ENCODE results near the gene SLC26A1. TPM values are rescaled to one million over a fixed set of nuclear protein-coding genes. Genes with fewer than 3 reads are reported as not detected.

SLC26A1 gene
- polyA plus RNA-seq, 1 donor (not counting 4 experiments of a cell fraction or from before 2014, with no cell fraction given) = not detected

- no peak overlapping the region for H2AFZ ChIP-seq (ENCODE audit: control insufficient read depth, low read length)
- no peaks in the 10 kb centered on the region for H3K9me3 ChIP-seq (ENCODE audit: control insufficient read depth, low read depth, low read length)
- peak overlapping the region; percentile 8 for H3K27ac ChIP-seq (ENCODE audit: control insufficient read depth, insufficient read depth, low read length)
- FAIRE-seq (no peak), DNase-seq (ENCODE audit: low read depth, low spot score) (no peak)
- no peaks in the 10 kb centered on the region for H3K79me2 ChIP-seq (ENCODE audit: control insufficient read depth, insufficient read depth, low read length)
- peaks cover 6% of the 10 kb centered on the region for H4K20me1 ChIP-seq (ENCODE audit: control insufficient read depth, extremely low read depth, insufficient read depth, low read length)
- dilution Hi-C loops (cut with MboI; ENCODE audit: extremely low pct_ligation_motif_present, low sequenced_read_pairs) = no loop called here
- H3K9me1 ChIP-seq (ENCODE audit: control insufficient read depth, extremely low read depth, insufficient read depth, low read length) = peaks cover 3% of the 10 kb centered on the region
- no peak overlapping the region for H3K4me2 ChIP-seq (ENCODE audit: control insufficient read depth, extremely low read depth, insufficient read depth, low read depth, low read length)
- peaks cover 7% of the 10 kb centered on the region for H3K4me1 ChIP-seq (ENCODE audit: control insufficient read depth, extremely low read depth, insufficient read depth, low read length)
- H3K27me3 ChIP-seq (ENCODE audit: control insufficient read depth, extremely low read depth, insufficient read depth, low read length) = no peaks in the 10 kb centered on the region
- H3K9ac ChIP-seq (ENCODE audit: control insufficient read depth, extremely low read depth, insufficient read depth, low read length) = no peak overlapping the region
- H3K4me3 ChIP-seq (ENCODE audit: control insufficient read depth in 2 of 3, extremely low read depth in 1 of 3, insufficient read depth in 2 of 3, low read depth in 1 of 3, low read length in 3 of 3) = no peak overlapping the region
- TF ChIP-seq EZH2 (IDR thresholded peaks at IDR 0.05; ENCODE audit: low read length) (no peak), CTCF (optimal IDR thresholded peaks at IDR 0.05 in 1 of 3, IDR thresholded peaks at IDR 0.05 in 1 of 3, conservative IDR thresholded peaks at IDR 0.05 in 1 of 3; ENCODE audit: extremely low read depth in 1 of 3, insufficient read depth in 2 of 3, low read length in 3 of 3) (no peak)
- peaks cover 4 to 22% of the 10 kb centered on the region in 2 experiments for H3K36me3 ChIP-seq (ENCODE audit: control insufficient read depth in 2 of 2, extremely low read depth in 1 of 2, insufficient read depth in 2 of 2, low read length in 2 of 2)
Measured at GRCh38 chr4:962231-963208, 30.7 kb downstream of the SLC26A1 start.

GRCh38 chr4:961351-962230 lies 31.6 kb downstream of the SLC26A1 start:
- H3K36me3 ChIP-seq (ENCODE audit: control insufficient read depth in 2 of 2, extremely low read depth in 1 of 2, insufficient read depth in 2 of 2, low read length in 2 of 2) = peaks cover 4 to 22% of the 10 kb centered on the region in 2 experiments

More at GRCh38 chr4:961351-962230, 31.6 kb downstream of the SLC26A1 start:
- H3K4me1 ChIP-seq (ENCODE audit: control insufficient read depth, extremely low read depth, insufficient read depth, low read length) = peaks cover 7% of the 10 kb centered on the region
- DNase-seq (ENCODE audit: low read depth, low spot score) (peak; percentile 88), FAIRE-seq (peak; percentile 68)
- H3K9me3 ChIP-seq (ENCODE audit: control insufficient read depth, low read depth, low read length) = no peaks in the 10 kb centered on the region
- H4K20me1 ChIP-seq (ENCODE audit: control insufficient read depth, extremely low read depth, insufficient read depth, low read length) = peaks cover 6% of the 10 kb centered on the region
- TF ChIP-seq CTCF (optimal IDR thresholded peaks at IDR 0.05 in 1 of 3, IDR thresholded peaks at IDR 0.05 in 1 of 3, conservative IDR thresholded peaks at IDR 0.05 in 1 of 3; ENCODE audit: extremely low read depth in 1 of 3, insufficient read depth in 2 of 3, low read length in 3 of 3) = no peak
- no peak for TF ChIP-seq EZH2 (IDR thresholded peaks at IDR 0.05; ENCODE audit: low read length)
- H3K79me2 ChIP-seq (ENCODE audit: control insufficient read depth, insufficient read depth, low read length) = no peaks in the 10 kb centered on the region
- H3K4me2 ChIP-seq (ENCODE audit: control insufficient read depth, extremely low read depth, insufficient read depth, low read depth, low read length) = peak overlapping the region; percentile 27
- H3K9ac ChIP-seq (ENCODE audit: control insufficient read depth, extremely low read depth, insufficient read depth, low read length) = no peak overlapping the region
- peak overlapping the region; percentile 8 for H3K27ac ChIP-seq (ENCODE audit: control insufficient read depth, insufficient read depth, low read length)
- no peak overlapping the region for H2AFZ ChIP-seq (ENCODE audit: control insufficient read depth, low read length)
- no peaks in the 10 kb centered on the region for H3K27me3 ChIP-seq (ENCODE audit: control insufficient read depth, extremely low read depth, insufficient read depth, low read length)
- dilution Hi-C loops (cut with MboI; ENCODE audit: extremely low pct_ligation_motif_present, low sequenced_read_pairs) = no loop called here
- no peak overlapping the region for H3K4me3 ChIP-seq (ENCODE audit: control insufficient read depth in 2 of 3, extremely low read depth in 1 of 3, insufficient read depth in 2 of 3, low read depth in 1 of 3, low read length in 3 of 3)
- peaks cover 3% of the 10 kb centered on the region for H3K9me1 ChIP-seq (ENCODE audit: control insufficient read depth, extremely low read depth, insufficient read depth, low read length)
